Upper lobe of left lung (tissue), 4 donors: ENCODE measurements around the gene EXO5.

Experiments
- EP300 ChIP-seq, 4 donors: sonication (generic); formaldehyde crosslinking; IDR thresholded peaks; one replicate each; pipeline ENCODE4 v1.5.1; 2017; ENCODE audit warnings: antibody characterized with exemption in 4 of 4, control low read depth in 2 of 4
- POLR2A ChIP-seq, 4 donors: fragments of 450-650 bp; IDR thresholded peaks; one replicate each; pipeline ENCODE4 v1.5.1; 2016 to 2017; ENCODE audit warnings: antibody characterized with exemption in 4 of 4, mild to moderate bottlenecking in 2 of 4
- TF ChIP-seq, protein P1 (sequence below), 6 experiments: fragments of 450-650 bp in 4 of 6; fragments of 200-600 bp in 2 of 6; sonication (generic) in 2 of 6; IDR thresholded peaks; one replicate each; pipeline ENCODE4 v1.5.1; 2016 to 2019; ENCODE audit warnings: antibody characterized with exemption in 6 of 6

DNA sequence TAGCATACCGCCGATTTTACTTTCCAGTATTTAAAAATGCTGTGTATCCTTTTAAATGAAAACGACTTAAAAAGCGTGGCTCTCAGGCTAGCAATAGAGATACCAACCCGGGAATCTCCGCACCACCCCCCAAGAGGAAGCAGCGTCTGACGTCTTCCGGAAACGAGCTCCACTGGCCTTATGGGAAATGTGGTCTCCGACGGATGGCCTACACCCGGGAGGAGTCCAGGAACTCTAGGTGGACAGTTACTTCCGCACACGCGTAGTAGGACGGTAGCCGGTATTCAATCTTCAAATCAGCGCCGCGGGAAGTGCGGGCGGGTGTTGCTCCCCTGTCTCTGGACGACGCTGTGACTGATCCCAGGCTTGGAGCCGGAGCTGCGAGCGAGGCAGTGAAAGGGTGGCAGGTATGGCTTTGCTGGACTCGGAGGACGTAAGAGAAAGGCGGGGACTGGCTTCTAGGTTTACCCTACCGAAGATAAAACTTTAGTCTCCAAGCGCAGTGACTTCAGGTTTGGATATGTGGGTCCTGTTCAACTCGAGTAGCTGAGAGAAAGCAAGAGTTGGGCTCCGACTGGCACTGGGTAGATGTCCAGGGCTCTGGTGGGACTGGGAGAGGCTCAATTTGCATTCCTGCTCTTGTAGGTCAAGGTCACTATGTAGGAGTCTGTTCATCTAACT lies 23.0 kb downstream of the EXO5 start, which contains the start of gene ZNF684:
- TF ChIP-seq, protein P1, sequence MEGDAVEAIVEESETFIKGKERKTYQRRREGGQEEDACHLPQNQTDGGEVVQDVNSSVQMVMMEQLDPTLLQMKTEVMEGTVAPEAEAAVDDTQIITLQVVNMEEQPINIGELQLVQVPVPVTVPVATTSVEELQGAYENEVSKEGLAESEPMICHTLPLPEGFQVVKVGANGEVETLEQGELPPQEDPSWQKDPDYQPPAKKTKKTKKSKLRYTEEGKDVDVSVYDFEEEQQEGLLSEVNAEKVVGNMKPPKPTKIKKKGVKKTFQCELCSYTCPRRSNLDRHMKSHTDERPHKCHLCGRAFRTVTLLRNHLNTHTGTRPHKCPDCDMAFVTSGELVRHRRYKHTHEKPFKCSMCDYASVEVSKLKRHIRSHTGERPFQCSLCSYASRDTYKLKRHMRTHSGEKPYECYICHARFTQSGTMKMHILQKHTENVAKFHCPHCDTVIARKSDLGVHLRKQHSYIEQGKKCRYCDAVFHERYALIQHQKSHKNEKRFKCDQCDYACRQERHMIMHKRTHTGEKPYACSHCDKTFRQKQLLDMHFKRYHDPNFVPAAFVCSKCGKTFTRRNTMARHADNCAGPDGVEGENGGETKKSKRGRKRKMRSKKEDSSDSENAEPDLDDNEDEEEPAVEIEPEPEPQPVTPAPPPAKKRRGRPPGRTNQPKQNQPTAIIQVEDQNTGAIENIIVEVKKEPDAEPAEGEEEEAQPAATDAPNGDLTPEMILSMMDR (IDR thresholded peaks at IDR 0.05) = no peak
- TF ChIP-seq POLR2A (IDR thresholded peaks at IDR 0.05) (peak in 1 of 4 donors; percentile 65), EP300 (IDR thresholded peaks at IDR 0.05) (no peak)
